ENCODE measurements around the gene SIM1.

SIM1 gene

DNA sequence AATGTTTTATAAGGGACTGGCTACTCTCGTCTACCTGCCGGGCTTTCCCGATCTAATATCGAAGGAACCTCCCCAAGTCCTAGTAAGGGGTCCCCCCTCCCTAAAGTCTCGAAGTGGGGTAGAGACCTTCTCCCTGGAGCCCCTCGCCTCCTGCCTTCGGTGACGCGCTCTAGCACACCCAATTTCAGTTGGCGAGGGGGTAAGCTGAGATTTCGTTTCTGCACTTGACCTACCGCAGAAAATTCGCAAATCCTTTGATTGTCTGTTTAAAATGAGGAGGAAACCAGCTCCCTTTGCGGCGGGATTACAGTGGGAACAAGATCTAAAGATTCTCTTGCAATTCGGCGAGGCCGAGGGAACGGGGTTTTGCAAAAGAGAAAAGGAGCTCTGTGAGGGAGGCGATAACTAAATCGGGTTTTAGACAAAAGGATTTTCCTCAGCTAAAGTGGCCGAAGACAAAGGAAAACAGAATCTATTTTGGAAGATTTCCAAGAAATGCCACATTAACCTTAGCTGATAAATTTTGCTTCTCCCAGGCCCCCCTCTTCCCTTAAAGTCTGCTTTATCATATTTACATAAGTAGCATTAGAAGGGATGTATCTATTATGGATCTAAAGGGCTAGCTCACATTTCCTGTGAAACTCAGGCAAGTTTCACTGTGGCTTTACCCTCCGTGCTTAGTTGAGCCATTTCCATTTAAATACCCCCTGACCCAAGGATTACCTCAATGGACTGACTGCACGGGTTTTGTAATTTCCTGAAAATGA is 8.4 kb downstream of the SIM1 start:
- DNase-seq = no peak

DNA sequence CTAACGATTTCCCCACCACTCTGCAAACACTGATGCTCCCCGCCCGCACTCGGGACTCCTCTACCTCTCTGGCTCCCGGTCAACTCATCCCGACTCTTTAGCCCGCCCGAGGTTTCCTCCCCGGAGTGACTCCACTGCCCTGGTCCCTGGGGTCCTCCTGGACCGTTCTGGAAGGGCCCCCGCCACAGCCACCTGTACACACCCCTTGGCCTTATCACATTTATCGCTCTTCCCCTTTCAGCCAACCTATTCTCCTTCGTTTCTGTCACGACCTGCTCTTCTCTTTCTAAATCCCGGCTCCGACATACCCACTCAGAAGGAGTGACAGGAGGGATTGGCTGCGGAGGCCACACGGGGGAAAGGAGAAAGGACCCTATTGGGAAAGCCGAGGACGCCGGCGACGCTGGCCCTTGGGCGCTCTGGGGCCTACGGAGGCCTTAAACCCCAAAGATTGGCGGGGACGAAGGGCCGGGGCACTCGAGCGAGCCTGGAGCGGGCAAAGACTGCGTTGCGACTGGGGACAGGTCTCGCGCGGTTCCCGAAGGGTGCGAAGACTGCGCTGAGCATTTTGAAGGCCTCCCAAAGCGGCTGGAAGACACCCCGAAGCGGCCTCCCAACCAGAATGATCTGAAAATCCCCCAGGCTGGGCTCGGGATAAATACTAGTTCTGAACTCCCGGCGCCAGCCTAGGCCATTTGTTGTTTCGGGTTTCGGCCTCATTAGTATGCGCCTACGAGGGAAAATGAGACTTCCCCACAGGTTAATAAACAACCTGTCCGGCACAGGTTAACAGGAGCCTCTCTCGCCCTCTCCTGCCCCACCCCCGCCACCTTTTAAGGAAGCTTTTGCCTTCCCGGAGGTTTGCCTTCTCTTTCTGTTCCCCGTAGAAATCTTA is 9.2 kb downstream of the SIM1 start:
- DNase-seq = no peak

DNA sequence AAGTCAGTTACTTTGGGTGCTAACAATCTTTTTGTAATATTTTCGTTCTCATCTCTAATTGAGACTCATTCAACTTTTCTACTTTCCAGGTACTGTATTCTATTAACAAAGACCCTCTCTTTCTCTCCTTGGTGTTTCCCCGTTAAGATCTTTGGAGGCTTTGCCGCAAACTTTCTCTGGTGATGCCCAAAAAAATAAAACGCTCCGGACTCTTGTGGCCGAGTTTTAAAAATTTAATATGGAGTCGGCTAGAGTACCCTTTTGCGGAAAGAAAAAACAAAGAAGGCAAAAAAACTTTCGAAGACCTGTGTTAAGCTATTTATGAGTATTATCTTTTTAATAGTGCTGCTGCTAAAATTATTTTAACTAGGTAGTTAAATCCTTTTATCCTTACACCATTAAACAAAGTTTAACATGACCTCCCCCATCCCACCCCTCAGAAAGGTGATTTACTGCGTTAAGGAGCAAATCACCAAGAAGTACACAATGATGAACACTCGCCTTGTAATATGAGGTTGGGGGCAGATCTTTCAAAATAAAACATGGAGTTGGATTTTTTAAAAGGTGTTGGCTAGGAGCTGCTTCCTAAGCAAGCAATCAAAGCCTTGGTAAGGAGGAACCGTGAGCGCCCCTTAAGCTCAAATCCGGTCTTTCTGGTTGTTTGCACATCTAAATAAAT is 10.0 kb downstream of the SIM1 start:
- no peak for DNase-seq

GRCh38 chr6:100453701-100454521 is 10.8 kb downstream of the SIM1 start:
- no peak for DNase-seq

- DNase-seq = no peak
Observed at GRCh38 chr6:100452998-100453397, 11.7 kb downstream of the SIM1 start.

DNA sequence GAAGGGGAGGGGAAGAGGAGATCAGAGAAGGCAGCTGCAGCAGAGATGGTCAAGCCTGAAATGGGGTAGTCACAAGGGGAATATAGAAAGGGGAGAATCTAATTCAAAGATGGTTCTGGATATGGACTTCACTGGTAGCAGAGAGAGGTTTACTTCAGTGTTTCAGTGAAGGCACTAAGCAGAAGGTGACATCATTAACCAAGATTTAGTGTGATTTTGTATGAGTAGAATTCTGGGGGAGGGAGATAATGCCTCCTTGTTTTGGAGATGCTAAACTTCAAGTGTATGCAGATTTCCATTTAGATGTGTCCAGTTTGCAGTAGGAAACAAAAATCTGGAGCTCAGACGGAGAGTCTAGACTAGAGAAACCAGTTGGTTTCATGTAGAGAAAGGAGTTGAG is 13.1 kb downstream of the SIM1 start:
- DNase-seq = no peak

- no peak for DNase-seq
Observed at GRCh38 chr6:100449239-100449691, 15.5 kb downstream of the SIM1 start.

GRCh38 chr6:100447900-100448748 is 16.6 kb downstream of the SIM1 start:
- no peak for DNase-seq

DNA sequence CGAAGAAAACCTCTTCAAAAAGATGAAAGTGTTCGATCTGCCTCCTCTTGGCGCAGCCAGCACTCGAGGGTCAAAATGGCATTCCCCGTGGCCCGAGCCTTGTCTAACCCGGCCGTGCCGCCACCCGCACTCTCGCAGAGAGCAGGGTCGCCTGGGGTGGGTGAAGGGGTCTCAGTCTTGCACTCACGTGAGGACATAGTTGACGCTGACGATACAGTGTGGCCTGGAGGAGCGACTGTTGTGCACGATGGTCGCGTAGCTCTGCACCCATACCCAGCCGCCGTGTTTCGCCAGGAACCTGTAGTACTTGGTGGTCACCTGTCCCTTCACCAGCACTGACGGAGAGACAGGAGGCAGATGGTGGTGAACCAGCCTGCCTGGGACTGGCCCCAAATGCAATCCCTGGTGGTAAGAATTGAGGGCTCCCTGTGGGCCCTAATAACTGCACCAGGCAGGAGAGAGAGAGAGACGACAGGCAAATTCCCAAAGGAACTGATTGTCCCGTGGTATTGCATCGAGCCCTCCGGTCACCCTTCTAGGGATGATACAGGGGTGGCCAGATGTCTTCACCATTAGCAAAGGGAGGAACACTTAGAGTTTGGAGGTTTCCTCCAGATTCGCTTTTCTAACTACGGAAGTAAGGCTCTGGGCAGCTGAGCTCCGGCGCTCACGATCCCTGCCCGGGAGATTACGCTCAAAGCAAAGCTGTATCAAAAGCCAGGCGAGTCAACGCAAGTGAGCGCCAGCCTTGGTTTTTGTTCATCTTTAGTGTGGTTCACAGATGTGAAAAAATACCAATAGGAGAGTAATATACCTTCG is 17.4 kb downstream of the SIM1 start:
- no peak for DNase-seq

- DNase-seq = no peak
Observed at GRCh38 chr6:100446115-100447080, 18.3 kb downstream of the SIM1 start.

GRCh38 chr6:100445512-100445911 is 19.2 kb downstream of the SIM1 start:
- no peak for DNase-seq

GRCh38 chr6:100440935-100441334 is 23.8 kb downstream of the SIM1 start:
- DNase-seq = no peak

GRCh38 chr6:100435299-100435698 is 29.4 kb downstream of the SIM1 start:
- DNase-seq = no peak

GRCh38 chr6:100433726-100434435 is 30.8 kb downstream of the SIM1 start:
- DNase-seq = no peak

DNA sequence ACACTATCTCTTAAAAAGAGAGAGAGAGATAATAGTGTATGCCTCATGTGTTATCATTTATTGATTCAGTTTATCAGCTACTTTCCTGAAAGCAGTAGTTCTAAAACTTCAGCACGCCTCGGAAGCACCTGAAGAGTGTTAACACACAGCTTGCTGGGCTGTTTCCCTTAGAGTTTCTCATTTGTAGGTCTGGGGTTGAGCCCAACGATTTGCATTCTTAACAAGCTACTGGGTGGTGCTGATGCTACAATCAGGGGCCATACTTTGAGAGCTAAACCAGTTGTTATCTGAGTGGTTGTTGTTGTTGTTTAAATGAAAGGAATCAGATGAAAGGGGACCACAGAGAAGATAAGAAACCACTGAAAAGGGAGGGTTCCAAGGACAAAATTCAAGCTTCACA is 32.6 kb downstream of the SIM1 start:
- no peak for DNase-seq

DNA sequence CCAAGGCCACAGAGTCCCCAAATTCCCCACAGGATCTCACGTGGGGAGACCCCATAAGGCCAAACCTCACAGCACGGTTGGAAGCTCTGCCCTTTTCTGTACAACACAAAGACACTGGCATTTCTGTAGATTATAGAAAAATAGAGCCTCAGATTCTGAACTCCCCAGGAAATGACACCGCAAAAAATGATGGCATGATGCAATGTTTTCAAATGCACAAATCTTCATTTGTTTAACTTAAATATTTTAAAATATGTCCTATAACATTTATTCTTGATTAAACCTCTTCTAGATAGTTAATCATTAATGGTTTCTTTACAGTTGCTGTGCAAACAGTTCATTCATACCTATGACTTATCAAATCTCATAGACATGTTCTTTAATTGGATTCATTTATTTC is 33.8 kb downstream of the SIM1 start:
- no peak for DNase-seq

- no peak for DNase-seq
Observed at GRCh38 chr6:100427452-100427851, 37.3 kb downstream of the SIM1 start.

DNA sequence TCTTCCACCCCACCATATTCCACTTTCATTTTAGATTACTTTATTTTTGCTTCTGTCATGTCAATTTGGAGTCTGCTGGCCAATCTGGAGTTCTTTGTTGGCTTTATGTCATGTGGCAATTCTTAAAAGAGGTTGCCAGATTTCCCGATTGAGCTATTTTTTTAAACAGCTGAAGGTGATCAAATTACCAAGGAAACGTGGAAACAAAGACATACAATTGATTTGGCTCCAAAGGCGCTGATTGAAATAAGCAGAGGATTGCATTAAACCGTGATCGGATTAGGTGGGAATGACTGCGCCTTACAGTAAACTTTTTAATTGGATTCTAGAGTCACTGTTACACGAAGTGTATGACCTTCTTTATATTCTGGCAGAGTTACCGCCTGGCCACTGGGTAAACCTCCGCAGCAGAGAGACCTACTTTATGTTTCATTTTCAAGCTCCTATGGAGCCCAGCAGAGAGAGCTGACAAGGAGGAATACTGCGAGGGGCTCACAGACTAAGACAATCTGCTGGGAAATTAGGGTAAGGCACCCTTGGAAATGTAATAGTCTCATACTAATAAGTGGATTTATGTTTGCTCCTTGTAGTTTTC is 37.9 kb downstream of the SIM1 start:
- DNase-seq = no peak

All from CD4-positive, alpha-beta T cell treated with Interleukin-12 subunit alpha and Interleukin-12 subunit beta, for 1 hour (primary cell).